PC-9 (cell line): Measurements from ENCODE around the gene TEC. TPM values are rescaled to one million over a fixed set of nuclear protein-coding genes. Genes with fewer than 3 reads are reported as not detected.

ENCODE experiments used
- BruUV-seq: library from RNA; stranded (reverse); fragments of 400-500 nt; replicated peaks from 2 replicates; lab custom pipeline; 2021; lab: Mats Ljungman, UMichigan
- CTCF ChIA-PET: fragments of 300-600 bp; sonication (Branson Sonifier 250); formaldehyde crosslinking; loops from one replicate; lab custom pipeline; 2022; ENCODE audit warnings: antibody characterized with exemption; lab: Charles Lee
- POLR2A ChIA-PET: fragments of 300-600 bp; sonication (Branson Sonifier 250); formaldehyde crosslinking; loops from one replicate; lab custom pipeline; 2022; ENCODE audit warnings: antibody characterized with exemption; ENCODE audit not compliant: unreplicated experiment; lab: Charles Lee
- DNase-seq, 2 experiments: peaks; one replicate each; pipeline versions ENCODE4 v3.0.0 to v3.0.0-alpha.2; 2015 to 2022; ENCODE audit warnings: mixed read lengths in 1 of 2
- H2AFZ ChIP-seq: fragments of 200-600 bp; sonication (generic); 2 replicates; pipeline ENCODE4 v1.8.1; 2017; ENCODE audit warnings: antibody characterized with exemption
- H3F3A ChIP-seq: fragments of 200-600 bp; sonication (generic); 2 replicates; pipeline ENCODE4 v1.8.1; 2017; ENCODE audit warnings: antibody characterized with exemption, mild to moderate bottlenecking, low read depth; ENCODE audit not compliant: insufficient read depth
- H3K27ac ChIP-seq: fragments of 200-600 bp; sonication (generic); 2 replicates; pipeline ENCODE4 v1.6.1; 2016; ENCODE audit warnings: mixed run types
- H3K27me3 ChIP-seq: fragments of 200-600 bp; sonication (generic); 2 replicates; pipeline ENCODE4 v1.6.1; 2016; ENCODE audit warnings: low read depth, mixed run types; ENCODE audit not compliant: insufficient read depth
- H3K36me3 ChIP-seq: fragments of 200-600 bp; sonication (generic); 2 replicates; pipeline ENCODE4 v1.6.1; 2016; ENCODE audit warnings: low read depth, mixed run types
- H3K4me1 ChIP-seq: fragments of 200-600 bp; sonication (generic); replicated peaks from 2 replicates; pipeline ENCODE4 v1.6.1; 2016; ENCODE audit warnings: mixed run types; ENCODE audit not compliant: insufficient read depth
- H3K4me2 ChIP-seq: fragments of 200-600 bp; sonication (generic); 2 replicates; pipeline ENCODE4 v1.6.1; 2017; ENCODE audit warnings: mixed run types
- H3K4me3 ChIP-seq: fragments of 200-600 bp; sonication (generic); 2 replicates; pipeline ENCODE4 v1.6.1; 2016; ENCODE audit warnings: mixed run types
- H3K79me2 ChIP-seq: fragments of 200-600 bp; sonication (generic); 2 replicates; pipeline ENCODE4 v1.6.1; 2017; ENCODE audit warnings: low read depth, mixed run types
- H3K9me2 ChIP-seq: fragments of 200-600 bp; sonication (generic); 2 replicates; pipeline ENCODE4 v1.8.1; 2017; ENCODE audit warnings: mild to moderate bottlenecking; ENCODE audit not compliant: insufficient read depth
- H3K9me3 ChIP-seq: fragments of 200-600 bp; sonication (generic); 2 replicates; pipeline ENCODE4 v1.8.1; 2016; ENCODE audit warnings: low read depth; ENCODE audit not compliant: insufficient read depth
- H4K20me1 ChIP-seq: fragments of 200-600 bp; sonication (generic); 2 replicates; pipeline ENCODE4 v1.8.1; 2017; ENCODE audit not compliant: insufficient read depth
- EZH2 ChIP-seq: fragments of 200-600 bp; sonication (generic); IDR thresholded peaks from 2 replicates; pipeline ENCODE4 v1.8.0; 2017; ENCODE audit warnings: antibody characterized with exemption, low read depth
- intact Hi-C: fragments of 100-400 bp; cut with micrococcal nuclease; formaldehyde crosslinking; loops from one replicate; pipeline ENCODE4 v1.10.0; 2022; ENCODE audit not compliant: unreplicated experiment
- total RNA-seq: library from RNA; stranded (reverse); gene quantifications from 2 replicates; pipeline ENCODE4 v1.2.3, GENCODE V29; 2021
- TF ChIP-seq, protein P1 (sequence below): fragments of 200-600 bp; sonication (generic); conservative IDR thresholded peaks from 2 replicates; pipeline ENCODE4 v1.6.1; 2017; ENCODE audit warnings: mixed run types, antibody characterized with exemption, mild to moderate bottlenecking, moderate library complexity

The TEC gene
- total RNA-seq, 1 experiment from 2014 or later = 6.2 TPM

DNA sequence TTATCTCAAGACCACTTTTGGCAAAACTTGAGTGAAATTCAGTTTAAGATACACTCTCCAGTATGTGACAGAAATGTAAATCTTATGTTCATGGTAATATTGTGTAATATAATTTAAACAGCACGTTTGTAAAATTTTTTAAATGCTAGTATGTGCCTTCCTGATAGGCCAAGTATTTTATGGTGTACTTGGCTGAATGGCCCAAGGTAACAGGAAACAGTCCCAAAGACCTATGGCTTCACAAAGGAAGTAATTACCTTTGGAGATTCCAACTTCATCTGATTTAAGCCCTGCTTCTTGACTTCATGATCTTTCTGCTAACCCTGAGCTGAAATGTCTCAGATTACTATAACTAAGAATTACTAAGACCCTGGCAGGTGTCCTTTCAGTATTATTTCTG lies 20.3 kb downstream of the TEC start:
- intact Hi-C loops = no loop called here
- Histone ChIP-seq H3F3A (no peaks in the 10 kb centered on the region; the same call in 1 of the 2 replicates), H3K9me3 (peaks cover 10% of the 10 kb centered on the region), H4K20me1 (no peaks in the 10 kb centered on the region), H3K4me2 (no peak overlapping the region), H3K36me3 (0 out of 2 replicates have a peak, but pooled peaks cover 4% of the 10 kb centered on the region), H3K4me3 (no peak overlapping the region), H3K9me2 (no peaks in the 10 kb centered on the region), H3K27me3 (no peaks in the 10 kb centered on the region), H2AFZ (no peak overlapping the region), H3K27ac (no peak overlapping the region), H3K79me2 (no peaks in the 10 kb centered on the region), H3K4me1 (peaks cover 7% of the 10 kb centered on the region; the same call in 1 of the 2 replicates)
- BruUV-seq = no TSS peak
- POLR2A ChIA-PET = interaction anchor here (0.7 kb wide), 1 partner anchor 12 kb away, joined by 7 read pairs; no protein-coding TSS in a partner anchor
- TF ChIP-seq EZH2 = no peak
- TF ChIP-seq, protein P1, sequence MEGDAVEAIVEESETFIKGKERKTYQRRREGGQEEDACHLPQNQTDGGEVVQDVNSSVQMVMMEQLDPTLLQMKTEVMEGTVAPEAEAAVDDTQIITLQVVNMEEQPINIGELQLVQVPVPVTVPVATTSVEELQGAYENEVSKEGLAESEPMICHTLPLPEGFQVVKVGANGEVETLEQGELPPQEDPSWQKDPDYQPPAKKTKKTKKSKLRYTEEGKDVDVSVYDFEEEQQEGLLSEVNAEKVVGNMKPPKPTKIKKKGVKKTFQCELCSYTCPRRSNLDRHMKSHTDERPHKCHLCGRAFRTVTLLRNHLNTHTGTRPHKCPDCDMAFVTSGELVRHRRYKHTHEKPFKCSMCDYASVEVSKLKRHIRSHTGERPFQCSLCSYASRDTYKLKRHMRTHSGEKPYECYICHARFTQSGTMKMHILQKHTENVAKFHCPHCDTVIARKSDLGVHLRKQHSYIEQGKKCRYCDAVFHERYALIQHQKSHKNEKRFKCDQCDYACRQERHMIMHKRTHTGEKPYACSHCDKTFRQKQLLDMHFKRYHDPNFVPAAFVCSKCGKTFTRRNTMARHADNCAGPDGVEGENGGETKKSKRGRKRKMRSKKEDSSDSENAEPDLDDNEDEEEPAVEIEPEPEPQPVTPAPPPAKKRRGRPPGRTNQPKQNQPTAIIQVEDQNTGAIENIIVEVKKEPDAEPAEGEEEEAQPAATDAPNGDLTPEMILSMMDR = no peak
- DNase-seq = no peak
- CTCF ChIA-PET = no interaction called here

DNA sequence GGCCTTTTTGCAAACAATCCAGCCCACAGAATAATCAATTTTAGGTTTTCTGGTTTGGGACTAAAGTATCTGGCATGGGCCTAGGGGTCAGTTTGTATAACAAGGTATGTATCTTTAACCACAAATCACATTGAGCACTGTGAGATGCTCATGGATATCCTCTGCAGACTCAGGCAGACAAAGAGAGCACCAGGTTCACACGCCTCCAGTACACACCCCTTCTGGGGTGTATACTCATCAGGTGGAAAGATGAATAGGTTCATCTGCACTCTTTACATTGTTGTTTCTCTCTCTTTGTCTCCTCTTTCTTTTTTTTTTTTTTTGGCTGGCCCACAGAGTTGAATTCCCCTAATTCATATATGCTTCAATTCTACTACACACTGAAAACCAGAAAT lies 21.1 kb downstream of the TEC start:
- intact Hi-C loops = no loop called here
- Histone ChIP-seq H3K27me3 (no peaks in the 10 kb centered on the region), H3F3A (no peaks in the 10 kb centered on the region; the same call in 1 of the 2 replicates), H3K36me3 (0 out of 2 replicates have a peak, but pooled peaks cover 4% of the 10 kb centered on the region), H3K4me1 (peaks cover 7% of the 10 kb centered on the region; the same call in 1 of the 2 replicates), H3K4me3 (no peak overlapping the region), H3K9me3 (peaks cover 10% of the 10 kb centered on the region), H3K9me2 (no peaks in the 10 kb centered on the region), H3K27ac (no peak overlapping the region), H4K20me1 (no peaks in the 10 kb centered on the region), H3K4me2 (no peak overlapping the region), H3K79me2 (no peaks in the 10 kb centered on the region), H2AFZ (no peak overlapping the region)
- POLR2A ChIA-PET = no interaction called here
- no TSS peak for BruUV-seq
- TF ChIP-seq EZH2 = no peak
- TF ChIP-seq, protein P1 = no peak
- CTCF ChIA-PET = no interaction called here
- no peak for DNase-seq

DNA sequence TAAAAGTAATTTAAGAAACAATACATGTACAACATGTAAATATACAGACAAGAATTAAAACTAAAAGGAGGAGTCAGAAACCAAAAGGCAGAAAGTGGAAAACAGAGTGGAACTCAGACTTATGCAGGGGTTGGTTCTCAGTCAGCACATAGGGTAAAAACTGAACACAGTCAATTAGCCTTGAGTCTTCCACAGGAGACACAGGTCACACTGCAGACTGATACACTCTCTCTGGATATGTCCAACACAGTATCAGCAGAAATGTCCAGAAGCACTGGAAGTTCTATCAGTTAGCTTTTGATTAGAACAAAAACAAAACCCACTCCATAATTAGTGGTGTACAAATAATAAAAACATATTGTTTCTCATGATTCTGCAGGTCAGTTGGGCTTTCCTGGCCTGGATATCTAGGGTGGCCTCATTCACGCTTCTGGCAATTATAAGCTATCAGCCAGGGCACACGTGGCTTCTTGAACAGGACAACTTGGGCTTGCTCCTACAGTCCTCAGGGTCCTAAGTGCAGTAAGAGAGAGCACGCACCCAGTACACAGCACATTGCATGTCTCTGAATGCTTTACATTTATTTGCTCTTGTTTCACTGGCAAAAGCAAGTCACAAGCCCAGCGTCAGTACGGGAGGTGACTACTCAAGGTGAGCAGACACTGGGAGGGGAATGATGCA lies 21.6 kb downstream of the TEC start:
- DNase-seq = no peak
- no TSS peak for BruUV-seq

More for the DNA sequence above, 21.6 kb downstream of the TEC start:
- no peak overlapping the region for H3K4me3 ChIP-seq
- peaks cover 7% of the 10 kb centered on the region; the same call in 1 of the 2 replicates for H3K4me1 ChIP-seq
- no peaks in the 10 kb centered on the region for H3K9me2 ChIP-seq
- 0 out of 2 replicates have a peak, but pooled peaks cover 4% of the 10 kb centered on the region for H3K36me3 ChIP-seq
- no peak overlapping the region for H3K27ac ChIP-seq
- no peaks in the 10 kb centered on the region for H4K20me1 ChIP-seq
- TF ChIP-seq, protein P1 = no peak
- TF ChIP-seq EZH2 = no peak
- peaks cover 10% of the 10 kb centered on the region for H3K9me3 ChIP-seq
- H3K4me2 ChIP-seq = no peak overlapping the region
- no peak overlapping the region for H2AFZ ChIP-seq
- H3K79me2 ChIP-seq = no peaks in the 10 kb centered on the region
- no peaks in the 10 kb centered on the region for H3K27me3 ChIP-seq
- POLR2A ChIA-PET = interaction anchor here (0.7 kb wide), 1 partner anchor 85 kb away, joined by 3 read pairs; no protein-coding TSS in a partner anchor
- H3F3A ChIP-seq = no peaks in the 10 kb centered on the region; the same call in 1 of the 2 replicates
- intact Hi-C loops = no loop called here
- CTCF ChIA-PET = no interaction called here
